Erythroblast (primary cell): ENCODE measurements around the gene ZFYVE28.

Experiments used
- GATA1 ChIP-seq: IDR thresholded peaks from 2 replicates; pipeline ENCODE4 v1.6.1; 2011; ENCODE audit warnings: low read depth, mild to moderate bottlenecking, control low read depth, low read length, moderate library complexity
- POLR2A ChIP-seq: IDR thresholded peaks from 2 replicates; pipeline ENCODE4 v1.6.1; 2011; ENCODE audit warnings: mild to moderate bottlenecking, low read length

DNA sequence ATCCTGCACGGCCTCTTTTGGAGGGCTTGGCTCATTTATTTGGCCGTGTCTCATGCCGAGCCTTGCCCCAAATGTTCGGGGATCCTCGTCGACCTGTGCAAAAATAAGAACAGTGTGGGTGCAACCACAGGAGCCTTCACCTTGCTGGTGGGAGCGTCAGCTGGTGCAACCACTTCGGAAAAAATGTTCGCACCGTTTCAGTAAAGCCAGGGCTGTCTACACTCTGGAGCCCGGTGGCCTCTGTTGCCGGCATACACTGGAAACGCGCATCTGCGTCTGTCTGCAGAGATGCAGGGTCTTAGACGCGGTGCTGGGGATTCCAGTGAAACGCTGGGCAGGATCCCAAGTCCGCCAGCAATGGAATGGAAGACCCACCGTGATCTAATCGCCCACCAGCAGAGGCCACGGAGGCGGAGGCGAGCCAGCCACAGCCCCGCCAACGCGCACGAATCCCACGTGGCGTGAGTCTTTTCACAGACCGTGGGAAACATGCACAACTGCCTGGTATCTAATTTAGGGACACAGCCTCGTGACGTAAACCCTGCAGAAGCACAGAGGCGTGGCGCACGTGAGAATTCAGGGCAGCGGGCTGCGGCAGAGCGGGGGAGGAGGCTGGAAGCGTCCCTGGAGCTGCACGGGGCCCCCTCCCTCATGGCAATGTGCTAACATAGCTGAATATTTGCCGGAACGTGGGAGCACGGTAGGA, 142.7 kb downstream of the ZFYVE28 start:
- TF ChIP-seq POLR2A (no peak), GATA1 (no peak)
